Lower leg skin (tissue), 4 donors: ENCODE results near the gene CAMK2D. TPM values are rescaled to one million over a fixed set of nuclear protein-coding genes. Genes with fewer than 3 reads are reported as not detected.

Experiments
- DNase-seq, 2 donors: peaks; one replicate each; pipeline ENCODE4 v3.0.0-alpha.2; 2019; ENCODE audit warnings: low spot score in 2 of 2
- H3K4me3 ChIP-seq: fragments of 200-600 bp; sonication (generic); 2 replicates; pipeline ENCODE4 v1.5.1; 2017; ENCODE audit warnings: mild to moderate bottlenecking, low read depth; ENCODE audit not compliant: poor library complexity, severe bottlenecking
- POLR2A ChIP-seq, 2 donors: fragments of 450-650 bp; IDR thresholded peaks; one replicate each; pipeline ENCODE4 v1.6.1; 2016 to 2017; ENCODE audit warnings: antibody characterized with exemption in 2 of 2, mild to moderate bottlenecking in 1 of 2, moderate library complexity in 1 of 2
- WGBS, 2 donors: methylation state at CpG; one replicate each; pipeline ENCODE4 v1.1.5; 2018; 5-methylcytosine and 5-hydroxymethylcytosine counted together
- intact Hi-C: fragments of 100-400 bp; cut with DNase I; formaldehyde crosslinking; loops from one replicate; pipeline ENCODE4 v1.15.0; 2023; ENCODE audit warnings: low total_unique reads
- total RNA-seq, 4 donors: library from RNA; depleted of rRNA; stranded (reverse); fragments of >200 nt; gene quantifications; one replicate each; pipeline ENCODE4 v1.1.0, GENCODE V29; 2016
- TF ChIP-seq, protein P1 (sequence below), 3 donors: fragments of 450-650 bp; IDR thresholded peaks; one replicate each; pipeline ENCODE4 v1.5.1; 2016; ENCODE audit warnings: antibody characterized with exemption in 3 of 3, mild to moderate bottlenecking in 3 of 3, moderate library complexity in 2 of 3

Gene CAMK2D
- total RNA-seq, 4 donors from 2014 or later, result 25.2 to 40.7 (median 32.7) TPM

DNA sequence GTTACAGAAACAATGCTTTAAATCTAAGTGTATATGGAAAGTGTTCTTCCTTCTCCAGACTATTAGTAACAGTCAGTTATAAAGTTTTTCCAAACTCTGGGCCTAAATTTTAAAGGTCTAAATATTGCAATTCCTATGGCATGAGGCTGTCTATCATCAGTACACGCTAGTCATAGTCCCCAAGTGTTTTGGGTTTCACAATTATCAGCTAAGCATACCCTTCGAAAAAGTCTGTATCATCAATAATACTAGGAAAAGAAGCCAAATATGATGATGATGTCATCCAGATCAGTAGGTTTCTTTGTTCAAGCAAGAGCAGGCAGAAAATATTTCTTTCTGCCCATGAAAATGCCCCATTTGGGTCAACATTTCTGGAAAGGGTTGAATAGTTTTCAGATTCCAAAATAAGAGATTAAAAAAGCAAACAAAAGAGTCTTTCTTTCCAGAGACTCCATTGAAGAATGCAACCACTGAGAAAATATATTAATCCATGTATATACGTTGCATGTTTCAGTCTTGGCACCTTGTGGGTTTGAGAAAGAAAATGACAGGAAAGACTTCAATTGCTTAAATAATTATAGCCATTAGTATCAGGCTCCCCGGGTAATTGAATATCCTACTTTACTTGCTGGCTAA, 173.8 kb downstream of the CAMK2D start:
- intact Hi-C loops, result no loop called here
- H3K4me3 ChIP-seq, result no peak overlapping the region
- WGBS, 2 donors, result 57 to 73% methylated on average over 4 of the region's 4 CpGs
- TF ChIP-seq, protein P1, sequence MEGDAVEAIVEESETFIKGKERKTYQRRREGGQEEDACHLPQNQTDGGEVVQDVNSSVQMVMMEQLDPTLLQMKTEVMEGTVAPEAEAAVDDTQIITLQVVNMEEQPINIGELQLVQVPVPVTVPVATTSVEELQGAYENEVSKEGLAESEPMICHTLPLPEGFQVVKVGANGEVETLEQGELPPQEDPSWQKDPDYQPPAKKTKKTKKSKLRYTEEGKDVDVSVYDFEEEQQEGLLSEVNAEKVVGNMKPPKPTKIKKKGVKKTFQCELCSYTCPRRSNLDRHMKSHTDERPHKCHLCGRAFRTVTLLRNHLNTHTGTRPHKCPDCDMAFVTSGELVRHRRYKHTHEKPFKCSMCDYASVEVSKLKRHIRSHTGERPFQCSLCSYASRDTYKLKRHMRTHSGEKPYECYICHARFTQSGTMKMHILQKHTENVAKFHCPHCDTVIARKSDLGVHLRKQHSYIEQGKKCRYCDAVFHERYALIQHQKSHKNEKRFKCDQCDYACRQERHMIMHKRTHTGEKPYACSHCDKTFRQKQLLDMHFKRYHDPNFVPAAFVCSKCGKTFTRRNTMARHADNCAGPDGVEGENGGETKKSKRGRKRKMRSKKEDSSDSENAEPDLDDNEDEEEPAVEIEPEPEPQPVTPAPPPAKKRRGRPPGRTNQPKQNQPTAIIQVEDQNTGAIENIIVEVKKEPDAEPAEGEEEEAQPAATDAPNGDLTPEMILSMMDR (IDR thresholded peaks at IDR 0.05), result no peak
- TF ChIP-seq POLR2A (IDR thresholded peaks at IDR 0.05), result no peak
- no peak for DNase-seq

DNA sequence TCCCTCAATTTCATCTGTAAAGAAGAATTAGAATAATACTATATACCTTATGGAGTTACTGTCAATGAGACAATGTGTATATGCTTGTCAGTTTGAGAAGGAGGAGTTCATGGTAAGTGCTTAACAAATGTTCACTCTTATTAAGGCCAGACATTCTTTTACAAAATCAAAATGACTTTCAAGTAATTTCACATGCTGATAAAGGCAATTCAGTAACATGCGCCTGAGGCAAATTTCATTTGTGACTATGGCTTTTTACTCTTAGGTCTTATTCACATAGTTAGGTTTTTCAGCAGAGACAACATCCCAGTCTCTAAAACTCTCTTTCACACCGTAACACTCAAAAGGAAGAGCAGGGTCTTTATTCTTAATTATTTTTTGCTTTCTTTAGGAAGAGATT, 174.4 kb downstream of the CAMK2D start:
- intact Hi-C loops, result no loop called here
- H3K4me3 ChIP-seq, result no peak overlapping the region

DNA sequence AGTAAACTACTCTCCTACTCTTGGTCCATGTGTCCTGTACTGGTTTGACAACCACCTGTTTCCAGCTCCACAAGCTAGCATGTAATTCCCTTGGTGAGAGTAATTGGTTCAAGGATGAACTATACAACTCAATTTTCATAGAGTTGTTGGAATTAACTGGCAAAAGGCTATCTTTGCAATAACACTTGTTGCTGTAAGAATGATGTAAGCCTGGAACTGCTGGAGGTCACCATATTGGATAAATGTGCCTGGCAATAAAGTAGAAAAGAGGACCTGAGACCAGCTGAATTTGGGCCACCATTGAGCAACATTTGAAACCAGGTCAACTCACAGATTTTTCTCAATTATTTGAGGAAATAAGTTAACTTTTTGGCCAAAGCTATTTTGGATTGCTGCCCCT, 175.5 kb downstream of the CAMK2D start:
- no peak overlapping the region for H3K4me3 ChIP-seq
- no peak for TF ChIP-seq POLR2A (IDR thresholded peaks at IDR 0.05)
- TF ChIP-seq, protein P1 (IDR thresholded peaks at IDR 0.05), result no peak
- DNase-seq, result no peak
- intact Hi-C loops, result no loop called here

More for the DNA sequence above, 174.4 kb downstream of the CAMK2D start:
- WGBS, 2 donors, result 90 to 92% methylated on average over 2 of the region's 2 CpGs
- DNase-seq, result no peak
- TF ChIP-seq, protein P1 (IDR thresholded peaks at IDR 0.05), result no peak

DNA sequence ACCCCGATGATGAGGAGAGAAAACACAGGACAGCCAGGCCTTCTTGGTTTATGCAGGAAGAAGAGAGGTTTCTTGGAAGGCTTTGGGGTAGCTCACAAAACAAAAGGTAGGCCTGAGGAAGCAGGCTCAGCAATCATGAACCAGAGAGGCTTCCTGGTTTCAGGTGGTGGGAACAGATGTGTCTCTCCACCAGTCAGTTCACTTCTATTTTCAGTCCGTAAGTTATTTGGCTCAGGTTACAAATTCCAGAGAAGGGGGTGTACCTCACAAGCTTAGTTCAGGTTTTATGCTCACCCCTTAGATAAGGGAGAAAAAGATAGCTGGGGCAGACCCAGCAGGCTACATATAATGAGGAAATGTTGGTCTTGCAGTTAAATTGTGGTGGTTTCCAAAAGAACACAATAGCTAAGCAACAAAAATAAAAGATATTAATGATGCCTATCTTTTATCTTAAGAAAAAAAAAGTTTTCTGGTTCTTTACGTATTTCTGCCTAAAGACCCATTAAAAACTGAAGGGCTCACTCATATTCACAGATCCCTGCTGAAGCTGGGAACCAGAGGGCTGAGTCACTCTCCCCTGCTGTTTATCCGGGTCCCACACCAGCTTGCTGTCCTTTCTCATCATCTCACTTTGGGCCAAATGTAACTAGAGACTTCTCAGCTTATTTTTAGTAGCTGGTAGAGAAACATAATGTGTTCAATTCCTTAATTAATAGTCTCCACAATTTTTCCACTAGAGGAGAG, 177.0 kb downstream of the CAMK2D start:
- DNase-seq, result no peak
- intact Hi-C loops, result no loop called here
- H3K4me3 ChIP-seq, result no peak overlapping the region
- no peak for TF ChIP-seq POLR2A (IDR thresholded peaks at IDR 0.05)
- TF ChIP-seq, protein P1 (IDR thresholded peaks at IDR 0.05), result no peak
- 77 to 80% methylated on average over 4 of the region's 4 CpGs for WGBS, 2 donors

DNA sequence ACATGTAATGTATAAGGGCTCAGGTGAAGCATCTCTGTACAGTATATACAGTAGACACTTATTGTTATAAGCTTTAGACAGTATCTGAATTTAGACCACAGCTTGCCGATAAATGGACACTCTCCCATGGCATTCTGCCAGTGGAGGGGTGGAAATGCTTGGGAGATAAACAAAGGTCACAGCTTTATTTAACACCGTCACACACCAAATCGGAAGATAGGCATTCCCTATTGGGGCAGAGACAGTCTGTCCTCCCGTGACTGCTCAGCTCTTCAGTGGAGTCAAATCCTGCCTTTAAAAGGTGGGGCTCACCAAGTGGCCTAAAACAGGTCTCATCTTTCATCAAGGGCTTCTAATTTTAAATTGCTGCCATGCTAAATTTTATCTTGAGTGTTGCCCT, 178.8 kb downstream of the CAMK2D start:
- intact Hi-C loops, result no loop called here
- no peak overlapping the region for H3K4me3 ChIP-seq
- TF ChIP-seq POLR2A (IDR thresholded peaks at IDR 0.05), result no peak
- TF ChIP-seq, protein P1 (IDR thresholded peaks at IDR 0.05), result no peak
- WGBS, 2 donors, result 85 to 94% methylated on average over 4 of the region's 4 CpGs
- no peak for DNase-seq
